Measurements from ENCODE around the gene SLC43A1. TPM values are rescaled to one million over a fixed set of nuclear protein-coding genes. Genes with fewer than 3 reads are reported as not detected.

SLC43A1 gene
- total RNA-seq, 1 donor from 2014 or later: 19.0 TPM

DNA sequence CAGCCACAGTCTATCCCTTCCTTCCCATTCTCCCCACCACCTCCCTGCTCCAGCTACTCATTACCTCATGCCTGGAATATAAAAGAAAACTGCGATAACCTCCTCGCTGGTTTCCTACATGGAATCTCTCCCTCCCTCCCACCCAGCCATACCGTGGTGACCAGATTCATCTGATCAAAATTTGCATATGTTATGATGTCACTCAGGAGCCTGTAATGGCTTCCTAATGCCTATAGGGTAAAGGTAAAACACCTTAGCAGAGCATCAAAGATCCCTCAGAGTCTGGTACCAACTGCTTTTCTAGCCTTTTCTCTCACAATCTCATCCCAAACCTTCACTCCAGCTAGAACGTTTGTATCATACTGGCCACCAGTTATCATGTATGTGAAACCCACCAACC, 35.6 kb downstream of the SLC43A1 start:
- no peak for TF ChIP-seq CTCF (conservative IDR thresholded peaks at IDR 0.05)
- H3K36me3 Mint-ChIP-seq: no peaks in the 10 kb centered on the region
- no peak for DNase-seq (ENCODE audit: extremely low spot score, unreplicated experiment)
- no peak overlapping the region for H3K4me3 Mint-ChIP-seq
- peak overlapping the region; percentile 36 for H3K27ac Mint-ChIP-seq
- peaks cover 15% of the 10 kb centered on the region for H3K4me1 Mint-ChIP-seq (ENCODE audit: unreplicated experiment)
- peaks cover 82% of the 10 kb centered on the region for H3K27me3 Mint-ChIP-seq
- no peaks in the 10 kb centered on the region for H3K9me3 Mint-ChIP-seq

- no peaks in the 10 kb centered on the region for H3K36me3 Mint-ChIP-seq
- no peak for DNase-seq (ENCODE audit: extremely low spot score, unreplicated experiment)
- no peaks in the 10 kb centered on the region for H3K9me3 Mint-ChIP-seq
- no peak overlapping the region for H3K27ac Mint-ChIP-seq
- H3K27me3 Mint-ChIP-seq: peaks cover 83% of the 10 kb centered on the region
- H3K4me1 Mint-ChIP-seq (ENCODE audit: unreplicated experiment): peaks cover 15% of the 10 kb centered on the region
- no peak overlapping the region for H3K4me3 Mint-ChIP-seq
- TF ChIP-seq CTCF (conservative IDR thresholded peaks at IDR 0.05): no peak
Observed at GRCh38 chr11:57479021-57479663, 36.4 kb downstream of the SLC43A1 start.

- no peak for DNase-seq (ENCODE audit: extremely low spot score, unreplicated experiment)
- Mint-ChIP-seq H3K36me3 (no peaks in the 10 kb centered on the region), H3K4me1 (ENCODE audit: unreplicated experiment) (peaks cover 15% of the 10 kb centered on the region), H3K27me3 (peaks cover 90% of the 10 kb centered on the region), H3K27ac (peak overlapping the region; percentile 80), H3K4me3 (peak overlapping the region; percentile 65), H3K9me3 (no peaks in the 10 kb centered on the region)
- no peak for TF ChIP-seq CTCF (conservative IDR thresholded peaks at IDR 0.05)
Observed at GRCh38 chr11:57477507-57478189, 37.9 kb downstream of the SLC43A1 start.

DNA sequence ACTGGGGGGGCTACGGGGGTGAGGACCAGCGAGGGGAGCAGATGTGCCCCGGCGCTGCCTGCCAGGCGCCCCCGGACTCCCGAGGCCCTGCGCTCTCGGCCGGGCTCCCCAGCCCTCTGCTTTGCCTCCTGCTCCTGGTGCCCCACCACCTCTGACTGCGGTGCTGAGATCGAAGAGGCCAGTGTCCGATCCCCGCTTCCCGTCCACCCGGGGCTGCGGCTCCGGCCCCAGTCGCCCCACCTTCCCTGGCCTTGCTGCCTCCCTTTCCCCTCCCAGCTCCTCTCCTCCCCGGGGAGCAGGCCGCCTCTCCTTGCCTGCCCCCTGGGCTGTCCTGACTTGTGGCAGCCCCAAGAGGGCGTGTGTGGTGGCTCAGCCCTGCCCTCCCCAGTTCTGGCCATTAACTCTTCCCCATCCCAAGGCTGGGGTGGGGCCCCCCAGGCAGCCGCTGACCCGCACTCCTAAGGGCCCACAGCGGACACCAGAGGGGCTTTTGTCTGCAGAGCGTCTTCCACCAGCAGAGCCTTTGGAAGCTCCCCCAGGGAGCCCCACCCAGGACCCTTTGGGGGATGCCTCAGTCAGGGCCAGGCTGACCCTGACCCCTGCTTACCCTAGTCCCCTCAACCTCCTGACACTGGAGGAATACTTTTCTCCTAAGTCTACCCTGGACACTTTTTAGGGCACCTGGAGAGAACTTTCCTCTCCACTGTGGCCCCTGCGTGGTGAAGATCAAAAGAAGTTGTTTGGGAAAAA, 38.6 kb downstream of the SLC43A1 start:
- no peak for DNase-seq (ENCODE audit: extremely low spot score, unreplicated experiment)
- no peaks in the 10 kb centered on the region for H3K9me3 Mint-ChIP-seq
- H3K27me3 Mint-ChIP-seq: peaks cover 91% of the 10 kb centered on the region
- H3K27ac Mint-ChIP-seq: peak overlapping the region; percentile 34
- peak; percentile 53 for TF ChIP-seq CTCF (conservative IDR thresholded peaks at IDR 0.05)
- H3K36me3 Mint-ChIP-seq: no peaks in the 10 kb centered on the region
- peaks cover 15% of the 10 kb centered on the region for H3K4me1 Mint-ChIP-seq (ENCODE audit: unreplicated experiment)
- no peak overlapping the region for H3K4me3 Mint-ChIP-seq

- H3K4me1 Mint-ChIP-seq (ENCODE audit: unreplicated experiment): peaks cover 15% of the 10 kb centered on the region
- DNase-seq (ENCODE audit: extremely low spot score, unreplicated experiment): peak; percentile 72
- H3K27ac Mint-ChIP-seq: no peak overlapping the region
- no peak for TF ChIP-seq CTCF (conservative IDR thresholded peaks at IDR 0.05)
- no peaks in the 10 kb centered on the region for H3K9me3 Mint-ChIP-seq
- peaks cover 88% of the 10 kb centered on the region for H3K27me3 Mint-ChIP-seq
- no peaks in the 10 kb centered on the region for H3K36me3 Mint-ChIP-seq
- H3K4me3 Mint-ChIP-seq: peak overlapping the region; percentile 63
Observed at GRCh38 chr11:57476047-57476756, 39.3 kb downstream of the SLC43A1 start.

Data from type B pancreatic cell (in vitro differentiated cells).